Stimulated activated naive CD8-positive, alpha-beta T cell treated with anti-CD3 and anti-CD28 coated beads, Interleukin-15, Interleukin-2, amounts not matched to agents 100 U/mL and 50 U/mL, for 24 hours (primary cell): Measurements from ENCODE around the gene SPAAR.
"Not testable (repeated sequence)": the region's sequence is repeated elsewhere in the genome, so short reads cannot be mapped to it uniquely, and the experiment has no call there.

Source experiments
- ATAC-seq: fragments of 150-1000 bp; cut with Tn5 transposase; one replicate; pipeline ENCODE4 v1.10.0; 2021
- DNase-seq: peaks from one replicate; pipeline ENCODE4 v3.0.0; 2021

SPAAR gene

DNA sequence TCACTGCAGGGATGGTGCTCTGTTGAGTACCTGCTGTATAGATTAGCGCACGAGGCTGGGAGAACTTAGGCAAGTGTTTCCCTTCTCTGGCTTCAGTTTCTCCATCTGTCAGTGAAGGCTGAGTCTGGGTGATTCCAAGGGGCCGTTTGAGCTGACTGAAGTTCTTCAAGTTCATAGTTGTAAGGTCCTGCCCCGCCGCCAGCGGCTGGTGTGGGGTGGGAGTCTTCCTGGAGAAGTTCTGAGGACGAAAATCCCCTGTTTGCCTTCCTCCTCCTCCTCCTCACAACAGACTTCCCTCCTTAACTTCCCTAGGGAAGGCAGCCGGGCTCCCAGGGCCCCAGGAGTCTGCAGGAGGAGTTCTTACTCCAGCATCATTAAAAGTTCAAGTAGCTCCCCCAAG, 5.0 kb upstream of the SPAAR start:
- DNase-seq = no peak
- no peak for ATAC-seq

DNA sequence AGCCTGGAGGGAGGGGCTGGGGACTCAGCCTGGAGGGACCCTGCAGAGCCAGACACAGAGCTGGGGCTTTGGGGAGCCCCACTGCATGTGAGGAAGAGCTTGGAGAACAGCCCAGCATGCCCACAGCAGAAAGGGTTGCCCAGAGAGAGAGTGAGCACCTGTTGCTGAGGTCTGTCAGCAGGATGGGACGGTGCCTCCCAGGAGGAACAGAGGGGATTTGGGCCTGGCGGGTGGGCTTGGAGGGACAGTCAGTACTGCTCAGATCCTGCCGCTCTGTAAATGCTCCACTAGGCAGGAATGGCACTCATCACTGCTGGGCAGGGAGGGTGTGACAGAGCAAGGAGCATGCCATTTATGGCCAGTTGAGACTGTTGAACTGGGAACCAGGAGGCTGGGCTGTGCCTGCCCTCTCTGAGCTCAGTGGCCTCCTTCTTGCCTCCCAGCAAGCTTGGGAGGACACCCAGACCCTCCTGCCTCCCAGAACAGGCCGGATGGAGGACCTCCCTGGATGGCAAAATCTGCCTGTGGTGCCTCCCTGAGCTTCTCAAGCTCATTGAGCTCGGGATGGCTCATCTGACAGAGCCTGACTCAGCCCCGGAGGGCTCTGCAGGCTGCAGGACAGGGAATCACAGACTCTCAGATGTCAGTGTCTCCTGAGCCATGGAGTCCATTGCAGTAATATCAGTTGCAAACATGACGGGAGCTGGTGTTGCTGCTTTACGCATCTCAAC, 4.1 kb upstream of the SPAAR start:
- DNase-seq (no peak), ATAC-seq (no peak)

DNA sequence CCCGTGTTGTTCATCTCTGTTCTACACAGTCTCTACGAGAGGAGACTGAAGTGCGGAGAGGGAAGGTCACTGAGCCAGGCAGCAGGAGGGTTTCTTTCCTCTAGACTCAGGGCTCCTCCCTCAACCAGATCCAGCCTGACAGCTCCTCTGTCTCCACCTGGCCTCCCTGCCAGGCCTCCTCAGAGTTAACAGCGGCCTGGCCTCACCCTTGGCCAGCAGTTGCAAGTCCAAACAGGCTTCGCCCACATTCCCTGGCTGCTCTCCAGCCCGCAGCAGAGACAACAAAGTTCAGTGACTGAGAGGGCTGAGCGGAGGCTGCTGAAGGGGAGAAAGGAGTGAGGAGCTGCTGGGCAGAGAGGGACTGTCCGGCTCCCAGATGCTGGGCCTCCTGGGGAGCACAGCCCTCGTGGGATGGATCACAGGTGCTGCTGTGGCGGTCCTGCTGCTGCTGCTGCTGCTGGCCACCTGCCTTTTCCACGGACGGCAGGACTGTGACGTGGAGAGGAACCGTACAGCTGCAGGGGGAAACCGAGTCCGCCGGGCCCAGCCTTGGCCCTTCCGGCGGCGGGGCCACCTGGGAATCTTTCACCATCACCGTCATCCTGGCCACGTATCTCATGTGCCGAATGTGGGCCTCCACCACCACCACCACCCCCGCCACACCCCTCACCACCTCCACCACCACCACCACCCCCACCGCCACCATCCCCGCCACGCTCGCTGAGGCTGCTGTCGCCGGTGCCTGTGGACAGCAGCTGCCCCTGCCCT, 3.2 kb upstream of the SPAAR start, which contains the start of gene HRCT1:
Gene HRCT1, plus strand, starts transcription at position 291 of the 768 bp plus-strand sequence. Its CDS starts 86 bp downstream, at position 377.
- ATAC-seq = no peak

DNA sequence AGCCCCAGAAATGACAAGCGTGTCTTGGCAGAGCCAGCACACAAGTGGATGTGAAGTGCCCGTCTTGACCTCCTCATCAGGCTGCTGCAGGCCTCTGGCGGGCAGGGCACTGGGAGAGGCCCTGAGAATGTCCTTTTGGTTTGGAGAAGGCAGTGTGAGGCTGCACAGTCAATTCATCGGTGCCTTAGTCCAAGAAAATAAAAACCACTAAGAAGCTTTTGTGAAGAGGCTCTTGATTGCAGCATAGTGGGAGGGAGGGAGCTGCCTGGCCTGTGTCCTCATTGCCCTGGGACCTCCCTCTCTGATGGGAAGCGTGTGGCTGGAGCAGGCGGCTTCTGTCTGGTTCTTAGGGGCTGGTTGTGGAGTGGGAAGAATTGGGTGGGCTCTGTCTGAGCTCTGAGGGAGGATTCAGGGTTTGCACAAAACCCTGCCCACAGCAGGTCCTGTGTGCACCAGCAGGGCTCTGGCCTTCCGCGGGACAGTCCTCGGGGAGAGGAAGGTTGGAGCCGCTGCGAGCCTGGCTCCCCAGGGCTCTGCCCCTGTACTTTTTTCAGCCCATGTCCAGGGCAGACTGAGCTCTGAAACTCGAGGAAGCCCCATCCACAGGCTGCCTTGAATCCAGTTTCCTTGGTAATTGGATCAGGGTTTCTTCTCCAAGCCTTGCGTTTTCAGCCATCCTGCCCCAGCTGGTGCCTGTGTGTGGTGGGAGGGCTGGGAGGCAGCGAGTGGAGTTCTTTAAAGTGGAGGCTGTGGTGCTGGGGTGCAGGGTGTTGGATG, 2.2 kb upstream of the SPAAR start:
- DNase-seq (no peak), ATAC-seq (no peak)

More for the DNA sequence above, 3.2 kb upstream of the SPAAR start, which contains the start of gene HRCT1:
- DNase-seq = no peak

DNA sequence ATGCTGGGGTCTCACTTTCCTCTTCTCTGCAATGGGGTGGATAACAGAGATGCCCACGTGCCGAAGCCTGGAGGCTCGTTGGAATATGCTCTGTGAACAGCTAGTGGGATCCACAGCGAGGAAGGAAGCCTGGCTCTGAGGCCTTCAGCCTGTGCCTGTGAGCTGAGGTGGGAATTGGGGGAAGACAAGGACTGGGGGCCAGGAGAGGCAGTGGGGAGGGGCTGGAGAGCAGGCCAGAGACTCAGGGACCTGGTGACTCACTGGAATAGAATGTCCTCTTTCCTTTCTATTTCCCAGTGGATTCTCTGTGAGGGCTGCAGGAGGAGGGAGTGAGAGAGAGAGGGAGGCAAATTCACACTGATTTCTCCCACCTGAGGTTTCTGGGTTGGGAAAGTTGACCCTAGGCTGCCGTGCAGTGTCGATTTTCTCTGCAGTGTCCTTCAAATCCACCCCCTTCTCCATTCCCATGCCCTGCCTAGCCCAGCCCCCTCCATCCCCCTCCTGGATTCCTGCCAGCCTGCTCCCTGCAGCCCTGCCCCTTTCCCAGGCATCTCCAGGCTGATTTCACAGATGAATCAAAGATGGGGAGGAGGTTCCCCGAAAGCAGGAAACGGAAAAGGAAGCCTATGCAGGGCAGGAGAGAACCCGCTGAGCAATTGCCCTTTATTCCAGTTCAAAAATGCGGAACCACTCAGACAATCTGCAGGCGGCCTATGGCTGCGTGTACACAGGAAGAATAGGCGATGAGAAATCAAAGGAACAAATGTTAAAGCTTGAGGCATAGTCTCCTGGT, 1.4 kb upstream of the SPAAR start:
- ATAC-seq (no peak), DNase-seq (no peak)

GRCh38 chr9:35908504-35909125, 675 bp upstream of the SPAAR start:
- no peak for ATAC-seq
- DNase-seq = no peak

- ATAC-seq (no peak), DNase-seq (no peak)
These were observed 660 bp downstream of the SPAAR start for GRCh38 chr9:35909687-35910612.

DNA sequence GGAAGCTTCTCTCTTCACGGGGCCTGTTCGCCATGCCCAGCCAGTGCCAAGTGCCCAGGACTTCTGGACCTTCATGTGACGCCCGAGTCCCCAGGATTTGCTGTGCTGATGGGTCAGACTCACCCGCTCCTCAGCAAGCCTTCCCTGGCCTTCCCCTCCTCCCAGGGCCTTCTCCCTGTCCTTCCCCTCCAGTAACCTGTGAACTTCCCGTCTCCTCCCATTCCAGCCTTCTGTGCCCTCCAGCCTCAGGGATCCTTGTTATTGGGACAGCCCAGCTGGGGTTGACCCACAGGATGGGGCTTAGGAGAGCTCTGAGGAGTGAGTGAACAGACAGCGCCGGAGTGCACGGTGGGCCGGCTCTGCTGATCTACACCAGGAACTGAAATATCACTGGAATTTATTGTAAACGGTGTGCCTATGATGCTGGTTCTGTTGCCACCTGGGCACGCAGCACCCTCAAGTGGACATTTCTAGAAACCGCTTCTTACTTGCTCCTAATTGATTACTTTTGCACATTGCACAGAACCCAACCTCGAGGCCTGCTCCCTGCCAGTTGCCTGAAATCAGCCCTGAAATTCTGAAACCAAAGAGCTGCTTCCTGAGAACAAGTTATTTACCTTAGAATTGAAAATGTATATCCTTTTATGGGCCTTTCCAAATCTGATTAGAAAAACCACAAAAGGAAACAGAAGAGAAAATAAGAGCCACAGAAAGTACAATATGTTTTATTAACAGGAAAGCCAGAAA, 1.5 kb downstream of the SPAAR start:
- peak; percentile 28 for DNase-seq
- peak; percentile 42 for ATAC-seq

DNA sequence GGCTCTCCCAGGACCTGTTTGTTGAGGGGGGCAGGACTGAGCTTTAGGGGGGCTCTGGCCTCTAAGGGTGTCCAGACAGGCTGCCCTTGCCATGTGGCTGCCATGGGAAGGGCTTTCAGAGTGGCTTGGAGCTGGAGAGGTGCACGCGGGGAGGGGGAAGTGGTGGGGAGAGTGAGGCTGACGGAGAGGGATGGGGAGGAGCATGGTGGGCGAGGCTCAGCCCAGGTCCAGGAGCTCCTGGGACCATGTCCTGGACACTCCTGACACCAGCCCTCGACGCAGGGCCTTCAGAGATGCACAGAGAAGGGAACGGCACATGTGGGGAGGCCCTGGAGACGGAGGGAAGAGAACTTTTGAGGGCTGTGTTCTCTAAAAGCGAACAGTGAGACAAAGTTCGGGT, 2.4 kb downstream of the SPAAR start:
- ATAC-seq (no peak), DNase-seq (no peak)

- no peak for ATAC-seq
- DNase-seq = no peak
These were observed 3.6 kb downstream of the SPAAR start for GRCh38 chr9:35912791-35913400.

- ATAC-seq, DNase-seq: not testable (repeated sequence)
These were observed 4.1 kb downstream of the SPAAR start for GRCh38 chr9:35913429-35913828.

DNA sequence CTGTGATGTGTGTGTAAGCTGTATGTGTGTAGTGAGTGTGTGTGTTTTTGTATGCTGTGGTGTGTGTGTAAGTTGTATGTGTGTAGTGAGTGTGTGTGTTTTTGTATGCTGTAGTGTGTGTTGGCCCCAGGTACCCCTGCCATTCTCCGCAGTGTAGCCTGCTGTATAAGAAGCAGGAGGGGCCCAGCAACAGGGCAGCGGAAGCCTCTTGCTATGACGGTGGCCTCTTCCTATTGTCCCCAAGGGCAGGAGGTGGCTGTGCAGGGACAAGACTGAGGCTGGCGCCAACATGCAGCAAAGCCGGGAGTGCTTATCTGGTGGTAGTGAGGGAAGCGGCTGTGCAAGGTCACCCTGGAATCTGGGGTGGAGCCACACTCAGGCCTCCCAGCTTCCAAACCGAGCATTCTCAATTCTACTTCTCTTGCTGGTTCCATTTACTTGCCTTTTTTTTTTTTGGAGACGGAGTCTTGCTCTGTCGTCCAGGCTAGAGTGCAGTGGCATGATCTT, 5.1 kb downstream of the SPAAR start:
- peak; percentile 7 for ATAC-seq
- DNase-seq = no peak

DNA sequence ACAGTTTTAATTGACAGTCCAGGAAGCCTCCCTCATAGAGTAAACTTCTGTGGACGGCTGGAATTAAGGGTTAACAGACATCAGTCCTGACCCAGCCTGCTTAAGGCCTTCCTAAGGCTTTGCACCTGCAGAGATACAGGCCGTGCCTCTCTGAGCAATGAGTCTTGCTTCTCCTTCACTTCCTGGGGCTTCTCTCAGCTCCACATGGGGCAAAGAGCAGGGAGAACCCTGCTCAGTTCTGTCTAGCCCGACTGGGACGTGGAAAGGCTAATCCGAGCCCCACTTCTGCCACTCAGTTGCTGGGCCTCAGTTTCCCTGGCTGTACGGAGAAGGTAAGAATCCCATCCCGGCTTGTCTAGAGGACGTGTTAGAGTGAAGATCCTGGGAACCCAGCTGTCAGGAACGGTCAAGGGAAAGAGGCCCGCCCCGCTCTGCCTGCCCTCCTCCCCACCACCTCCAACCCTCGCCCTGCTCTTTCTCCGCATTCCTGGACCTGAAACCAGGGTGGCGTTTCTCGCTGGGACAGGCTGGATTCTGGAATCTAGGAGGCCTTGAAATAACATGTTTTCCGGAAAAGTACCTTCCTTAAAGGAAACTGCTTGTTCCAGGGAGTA, 6.5 kb downstream of the SPAAR start:
- no peak for ATAC-seq

GRCh38 chr9:35917261-35917660, 8.0 kb downstream of the SPAAR start:
- DNase-seq = no peak
- ATAC-seq = no peak

More for the DNA sequence above, 6.5 kb downstream of the SPAAR start:
- DNase-seq = no peak

- no peak for ATAC-seq
- DNase-seq = no peak
These were observed 9.5 kb downstream of the SPAAR start for GRCh38 chr9:35918780-35919179.

GRCh38 chr9:35919212-35920008, 10.1 kb downstream of the SPAAR start:
- no peak for ATAC-seq
- no peak for DNase-seq

DNA sequence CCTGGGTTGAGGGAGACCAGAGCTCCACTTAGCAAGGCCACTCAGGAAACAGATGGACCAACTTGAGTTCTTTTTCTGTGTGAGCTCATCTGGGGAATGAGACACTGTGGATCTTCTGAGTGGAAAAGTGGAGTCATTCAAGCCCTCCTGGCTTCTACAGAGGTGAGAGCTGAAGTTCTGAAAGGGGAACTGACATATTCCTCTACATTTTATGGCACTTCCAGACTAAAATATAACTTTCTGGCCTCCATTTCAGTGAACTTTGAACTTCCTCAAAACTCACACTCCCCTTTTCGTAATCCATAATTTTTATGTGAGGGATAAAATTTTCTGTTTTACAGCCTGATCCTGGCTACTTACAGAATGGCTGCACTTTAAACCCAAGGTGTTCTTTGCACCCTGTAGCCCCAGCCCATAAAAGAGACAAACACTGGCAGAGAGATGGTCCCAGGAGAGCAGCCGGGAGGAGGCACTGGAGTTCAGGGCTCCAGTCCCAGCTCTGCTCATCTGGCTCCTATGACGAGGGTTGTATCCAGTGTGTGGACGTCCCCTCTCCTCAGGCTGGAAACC, 10.8 kb downstream of the SPAAR start:
- DNase-seq (no peak), ATAC-seq (no peak)
